Thymus (tissue), 14 donors: Measurements from ENCODE around the gene UBB. TPM values are rescaled to one million over a fixed set of nuclear protein-coding genes. Genes with fewer than 3 reads are reported as not detected.
A peak's percentile ranks its signal among the peaks of the same experiment; 100 is the strongest.

ENCODE experiments used
- DNase-seq, 9 donors: peaks; one replicate each; pipeline ENCODE4 v3.0.0-alpha.2; 2013; ENCODE audit warnings: low spot score in 9 of 9, low read depth in 6 of 9, missing footprints in 1 of 9
- H3K27ac ChIP-seq, 2 donors: one replicate each; pipeline ENCODE4 v1.5.1; 2013; ENCODE audit warnings: control low read depth in 1 of 2, low read depth in 1 of 2, low read length in 1 of 2, mild to moderate bottlenecking in 1 of 2, moderate library complexity in 1 of 2
- H3K27me3 ChIP-seq, 2 donors: one replicate each; pipeline ENCODE4 v1.5.1; 2013; ENCODE audit warnings: low read length in 1 of 2; ENCODE audit not compliant: control insufficient read depth in 2 of 2, insufficient read depth in 1 of 2
- H3K36me3 ChIP-seq, 2 donors: one replicate each; pipeline ENCODE4 v1.5.1; 2013; ENCODE audit warnings: low read length in 1 of 2, mild to moderate bottlenecking in 1 of 2, moderate library complexity in 1 of 2; ENCODE audit not compliant: control insufficient read depth in 2 of 2, insufficient read depth in 2 of 2
- H3K4me1 ChIP-seq, 2 donors: one replicate each; pipeline ENCODE4 v1.5.1; 2013; ENCODE audit warnings: low read length in 2 of 2; ENCODE audit not compliant: control insufficient read depth in 2 of 2, insufficient read depth in 2 of 2
- H3K4me3 ChIP-seq, 2 donors: one replicate each; pipeline ENCODE4 v1.5.1; 2013; ENCODE audit warnings: low read length in 2 of 2, control low read depth in 1 of 2, mild to moderate bottlenecking in 1 of 2
- H3K9me3 ChIP-seq, 2 donors: one replicate each; pipeline ENCODE4 v1.5.1; 2013; ENCODE audit warnings: low read length in 1 of 2, mild to moderate bottlenecking in 1 of 2; ENCODE audit not compliant: control insufficient read depth in 2 of 2, insufficient read depth in 1 of 2
- WGBS: extraction: QIAGEN DNeasy Blood & Tissue Kit; methylation state at CpG from one replicate; pipeline ENCODE4 v1.1.7; 2013; 5-methylcytosine and 5-hydroxymethylcytosine counted together
- long read RNA-seq, 10 donors: transcript quantifications; one replicate each; lab custom pipeline, GENCODE V29; 2026
- polyA plus RNA-seq: library from polyadenylated mRNA; stranded (reverse); fragments of 200-250 nt; gene quantifications from one replicate; pipeline ENCODE4 v1.2.3, GENCODE V29; 2013
- total RNA-seq: library from RNA; stranded (reverse); fragments of 120-200 nt; gene quantifications from one replicate; pipeline ENCODE4 v1.2.4, GENCODE V29; 2013
- donor health status: healthy.

UBB gene
- total RNA-seq = 2,286 TPM
- polyA plus RNA-seq = 820 TPM
- long read RNA-seq, donor 1, transcript UBB-201 (2 exons, 1,225 nt) = major isoform, 78 of 80 reads
- long read RNA-seq, donor 1, partial matches to known transcripts = 0 of 80 reads
- long read RNA-seq, donor 1, other reads (novel, unspliced or antisense) = 0 of 80 reads
- long read RNA-seq, donor 2 = 0 reads
- long read RNA-seq, donor 3, transcript UBB-203 (2 exons, 1,012 nt) = minor isoform, 14 of 712 reads
- long read RNA-seq, donor 3, transcript UBB-201 (2 exons, 1,225 nt) = major isoform, 693 of 712 reads
- long read RNA-seq, donor 3, partial matches to known transcripts = 0 of 712 reads
- long read RNA-seq, donor 3, other reads (novel, unspliced or antisense) = 0 of 712 reads
- long read RNA-seq, donor 4, transcript UBB-201 (2 exons, 1,225 nt) = major isoform, 266 of 270 reads
- long read RNA-seq, donor 4, partial matches to known transcripts = 0 of 270 reads
- long read RNA-seq, donor 4, other reads (novel, unspliced or antisense) = 0 of 270 reads
- long read RNA-seq, donor 5, transcript UBB-201 (2 exons, 1,225 nt) = major isoform, 957 of 991 reads
- long read RNA-seq, donor 5, transcript UBB-207 (2 exons, 477 nt) = minor isoform, 7 of 991 reads
- long read RNA-seq, donor 5, transcript UBB-203 (2 exons, 1,012 nt) = minor isoform, 12 of 991 reads
- long read RNA-seq, donor 5, partial matches to known transcripts = 5 of 991 reads
- long read RNA-seq, donor 5, other reads (novel, unspliced or antisense) = 6 of 991 reads
- long read RNA-seq, donor 6, transcript UBB-203 (2 exons, 1,012 nt) = minor isoform, 8 of 424 reads
- long read RNA-seq, donor 6, transcript UBB-201 (2 exons, 1,225 nt) = major isoform, 416 of 424 reads
- long read RNA-seq, donor 6, partial matches to known transcripts = 0 of 424 reads
- long read RNA-seq, donor 6, other reads (novel, unspliced or antisense) = 0 of 424 reads
- long read RNA-seq, donor 7, transcript UBB-203 (2 exons, 1,012 nt) = minor isoform, 19 of 960 reads
- long read RNA-seq, donor 7, transcript UBB-201 (2 exons, 1,225 nt) = major isoform, 915 of 960 reads
- long read RNA-seq, donor 7, partial matches to known transcripts = 0 of 960 reads
- long read RNA-seq, donor 7, other reads (novel, unspliced or antisense) = 22 of 960 reads
- long read RNA-seq, donor 8, transcript UBB-201 (2 exons, 1,225 nt) = major isoform, 276 of 277 reads
- long read RNA-seq, donor 8, partial matches to known transcripts = 0 of 277 reads
- long read RNA-seq, donor 8, other reads (novel, unspliced or antisense) = 0 of 277 reads
- long read RNA-seq, donor 9, transcript UBB-203 (2 exons, 1,012 nt) = minor isoform, 9 of 467 reads
- long read RNA-seq, donor 9, transcript UBB-201 (2 exons, 1,225 nt) = major isoform, 454 of 467 reads
- long read RNA-seq, donor 9, partial matches to known transcripts = 0 of 467 reads
- long read RNA-seq, donor 9, other reads (novel, unspliced or antisense) = 0 of 467 reads
- long read RNA-seq, donor 10, transcript UBB-203 (2 exons, 1,012 nt) = minor isoform, 16 of 570 reads
- long read RNA-seq, donor 10, transcript UBB-201 (2 exons, 1,225 nt) = major isoform, 549 of 570 reads
- long read RNA-seq, donor 10, partial matches to known transcripts = 0 of 570 reads
- long read RNA-seq, donor 10, other reads (novel, unspliced or antisense) = 0 of 570 reads

DNA sequence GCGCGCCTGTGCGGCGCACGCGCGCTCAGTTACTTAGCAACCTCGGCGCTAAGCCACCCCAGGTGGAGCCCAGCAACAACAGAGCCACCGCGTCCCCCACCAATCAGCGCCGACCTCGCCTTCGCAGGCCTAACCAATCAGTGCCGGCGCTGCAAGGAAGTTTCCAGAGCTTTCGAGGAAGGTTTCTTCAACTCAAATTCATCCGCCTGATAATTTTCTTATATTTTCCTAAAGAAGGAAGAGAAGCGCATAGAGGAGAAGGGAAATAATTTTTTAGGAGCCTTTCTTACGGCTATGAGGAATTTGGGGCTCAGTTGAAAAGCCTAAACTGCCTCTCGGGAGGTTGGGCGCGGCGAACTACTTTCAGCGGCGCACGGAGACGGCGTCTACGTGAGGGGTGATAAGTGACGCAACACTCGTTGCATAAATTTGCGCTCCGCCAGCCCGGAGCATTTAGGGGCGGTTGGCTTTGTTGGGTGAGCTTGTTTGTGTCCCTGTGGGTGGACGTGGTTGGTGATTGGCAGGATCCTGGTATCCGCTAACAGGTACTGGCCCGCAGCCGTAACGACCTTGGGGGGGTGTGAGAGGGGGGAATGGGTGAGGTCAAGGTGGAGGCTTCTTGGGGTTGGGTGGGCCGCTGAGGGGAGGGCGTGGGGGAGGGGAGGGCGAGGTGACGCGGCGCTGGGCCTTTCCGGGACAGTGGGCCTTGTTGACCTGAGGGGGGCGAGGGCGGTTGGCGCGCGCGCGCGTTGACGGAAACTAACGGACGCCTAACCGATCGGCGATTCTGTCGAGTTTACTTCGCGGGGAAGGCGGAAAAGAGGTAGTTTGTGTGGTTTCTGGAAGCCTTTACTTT is at the start of gene UBB:
Gene UBB, plus strand, starts transcription at position 452 of the 856 bp plus-strand sequence. CDS start 817 bp downstream, outside the sequence.
- H3K27me3 ChIP-seq = no peaks in the 10 kb centered on the region
- H3K27ac ChIP-seq = peak within 1 kb of the TSS; percentile 96 to 99
- DNase-seq = peak; percentile 90 to 98 (median 97)
- H3K4me3 ChIP-seq = peak within 1 kb of the TSS; percentile 60 to 91
- H3K4me1 ChIP-seq = peaks cover 15 to 18% of the 10 kb centered on the region in 2 donors
- whole genome bisulfite sequencing = under 1% methylated on average over 67 of the region's 67 CpGs
- peaks cover 19 to 31% of the 10 kb centered on the region in 2 donors for H3K36me3 ChIP-seq
- H3K9me3 ChIP-seq = peaks cover 0 to 14% of the 10 kb centered on the region in 2 donors

DNA sequence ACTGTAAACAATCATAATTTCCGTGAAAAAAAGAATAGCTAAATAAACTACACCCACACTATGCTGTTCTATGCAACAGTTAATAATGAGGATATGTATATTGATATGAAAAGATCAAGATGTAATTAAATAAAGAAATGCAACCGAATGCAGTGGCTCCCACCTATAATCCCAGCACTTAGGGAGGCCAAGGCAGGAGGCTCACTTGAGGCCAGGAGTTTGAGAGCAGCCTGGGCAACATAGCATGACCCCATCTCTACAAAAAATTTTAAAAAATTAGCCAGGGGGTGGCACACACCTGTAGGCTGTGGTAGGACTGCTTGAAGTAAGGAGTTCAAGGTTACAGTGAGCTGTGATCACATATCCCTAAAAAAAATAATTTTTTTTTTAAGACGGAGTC is 42.5 kb upstream of the UBB start:
- over 99% methylated on average over 3 of the region's 3 CpGs for WGBS
- no peak for DNase-seq
- H3K9me3 ChIP-seq = no peaks in the 10 kb centered on the region
- H3K4me1 ChIP-seq = no peaks in the 10 kb centered on the region
- no peaks in the 10 kb centered on the region for H3K27me3 ChIP-seq
- no peak overlapping the region for H3K4me3 ChIP-seq
- H3K27ac ChIP-seq = no peak overlapping the region
- H3K36me3 ChIP-seq = peaks cover 13 to 15% of the 10 kb centered on the region in 2 donors

DNA sequence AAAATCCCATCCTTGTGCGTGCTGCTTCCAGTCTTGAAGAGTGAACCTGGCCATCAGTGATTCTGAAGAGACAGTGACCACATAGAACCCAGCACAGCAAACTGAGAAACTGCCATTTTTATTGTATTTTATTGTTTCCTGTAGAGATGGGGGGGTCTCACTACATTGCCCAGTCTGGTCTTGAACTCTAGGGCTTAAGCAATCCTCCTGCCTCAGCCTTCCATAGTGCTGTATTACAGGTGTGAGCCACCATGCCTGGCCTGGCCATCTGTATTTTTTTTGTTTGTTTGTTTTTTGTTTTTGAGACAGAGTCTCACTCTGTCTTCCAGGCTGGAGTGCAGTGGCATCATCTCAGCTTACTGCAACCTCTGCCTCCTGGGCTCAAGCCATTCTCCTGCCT is 41.5 kb upstream of the UBB start:
- Histone ChIP-seq H3K4me3 (no peak overlapping the region), H3K27me3 (no peaks in the 10 kb centered on the region), H3K4me1 (no peaks in the 10 kb centered on the region), H3K36me3 (peaks cover 23 to 25% of the 10 kb centered on the region in 2 donors), H3K9me3 (no peaks in the 10 kb centered on the region), H3K27ac (no peak overlapping the region)
- WGBS = 98% methylated on average over 1 of the region's 1 CpG
- DNase-seq = no peak

DNA sequence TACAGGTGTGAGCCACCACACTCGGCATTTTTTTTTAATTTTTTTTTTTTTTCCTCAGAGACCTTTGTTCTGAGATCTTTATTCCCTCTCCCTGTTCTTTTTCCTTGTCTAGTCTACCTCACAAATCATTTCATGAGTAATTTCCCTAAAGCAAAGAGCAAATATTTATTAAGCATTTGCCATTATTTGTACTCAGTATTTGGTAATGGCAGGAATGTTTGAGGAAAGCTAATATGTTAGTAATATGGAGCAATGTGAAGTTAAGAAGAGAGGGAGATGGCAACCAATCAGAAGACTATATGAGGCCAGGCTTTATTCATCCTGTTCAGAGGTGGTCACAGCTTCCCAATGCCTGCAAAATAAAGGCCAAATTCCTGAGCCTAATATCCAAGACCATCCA is 40.9 kb upstream of the UBB start:
- no peak for DNase-seq
- no peaks in the 10 kb centered on the region for H3K27me3 ChIP-seq
- 94% methylated on average over 1 of the region's 1 CpG for WGBS
- peaks cover 25 to 26% of the 10 kb centered on the region in 2 donors for H3K36me3 ChIP-seq
- H3K4me3 ChIP-seq = no peak overlapping the region
- no peaks in the 10 kb centered on the region for H3K4me1 ChIP-seq
- no peaks in the 10 kb centered on the region for H3K9me3 ChIP-seq
- no peak overlapping the region for H3K27ac ChIP-seq

DNA sequence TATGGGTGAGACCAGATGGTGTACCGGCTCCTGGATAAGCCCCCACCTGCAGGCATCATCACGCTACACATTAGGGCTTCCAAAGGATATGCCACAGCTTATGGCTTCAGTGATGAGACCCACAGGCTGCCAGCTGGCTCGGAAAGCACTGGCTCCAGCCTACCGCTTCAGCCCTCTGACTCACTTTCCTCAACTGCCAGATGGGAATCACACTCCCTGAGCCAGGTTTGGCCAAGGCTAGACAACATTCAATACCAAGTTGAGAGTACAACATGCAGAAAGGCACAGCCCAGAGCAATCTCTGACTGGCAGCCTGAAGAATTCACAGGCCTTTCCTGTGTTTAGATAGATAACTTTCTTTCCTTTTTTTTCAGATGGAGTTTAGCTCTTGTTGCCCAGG is 37.9 kb upstream of the UBB start:
- peaks cover 32 to 45% of the 10 kb centered on the region in 2 donors for H3K36me3 ChIP-seq
- no peak overlapping the region for H3K4me3 ChIP-seq
- 97% methylated on average over 4 of the region's 4 CpGs for WGBS
- no peak overlapping the region for H3K27ac ChIP-seq
- H3K4me1 ChIP-seq = no peaks in the 10 kb centered on the region
- H3K9me3 ChIP-seq = no peaks in the 10 kb centered on the region
- no peaks in the 10 kb centered on the region for H3K27me3 ChIP-seq
- no peak for DNase-seq

DNA sequence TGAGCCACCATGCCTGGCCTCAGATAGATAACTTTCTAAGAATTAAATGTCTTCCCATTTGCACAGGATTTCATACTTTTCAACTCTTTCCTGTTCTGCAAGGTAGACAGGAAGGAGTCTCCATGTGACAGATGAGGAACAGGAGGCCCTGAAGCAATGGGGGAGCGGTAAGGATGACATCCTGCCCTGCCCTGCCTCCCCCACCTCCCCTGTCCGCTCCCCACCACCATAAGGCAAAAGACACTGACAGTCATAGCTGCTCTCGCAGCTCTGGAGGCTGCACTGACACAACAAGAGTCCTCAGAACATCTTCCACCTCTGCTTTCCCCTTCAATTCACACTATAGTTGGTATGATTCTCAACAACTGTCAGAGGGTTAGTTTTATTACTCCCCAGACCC is 37.3 kb upstream of the UBB start:
- Histone ChIP-seq H3K36me3 (peaks cover 32 to 49% of the 10 kb centered on the region in 2 donors), H3K27me3 (no peaks in the 10 kb centered on the region), H3K4me3 (no peak overlapping the region), H3K9me3 (no peaks in the 10 kb centered on the region), H3K27ac (no peak overlapping the region), H3K4me1 (peaks cover 0 to 4% of the 10 kb centered on the region in 2 donors)
- WGBS = 95% methylated on average over 3 of the region's 3 CpGs
- DNase-seq = no peak

DNA sequence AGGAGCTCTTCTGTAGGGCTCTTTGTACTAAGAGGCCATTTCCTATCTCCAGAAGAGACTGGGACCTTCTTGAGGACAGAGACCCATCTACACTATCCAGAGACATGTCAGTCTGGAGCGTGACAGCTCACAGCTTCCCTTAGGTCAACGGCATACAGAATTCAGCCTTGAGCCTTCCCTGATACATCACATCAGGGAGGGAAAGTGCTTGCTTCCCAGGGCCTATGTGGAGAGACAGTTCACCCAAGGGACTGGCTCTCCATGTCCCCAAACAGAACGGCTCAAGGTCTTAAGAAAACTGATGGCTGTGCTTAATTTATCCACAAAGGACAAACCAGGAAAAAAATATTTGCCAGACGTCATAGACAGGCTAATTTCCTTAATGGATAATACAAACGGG is 35.3 kb upstream of the UBB start:
- no peaks in the 10 kb centered on the region for H3K9me3 ChIP-seq
- H3K4me3 ChIP-seq = no peak overlapping the region
- peaks cover 14 to 24% of the 10 kb centered on the region in 2 donors for H3K4me1 ChIP-seq
- H3K27ac ChIP-seq = no peak overlapping the region
- H3K36me3 ChIP-seq = peaks cover 32 to 56% of the 10 kb centered on the region in 2 donors
- 96% methylated on average over 5 of the region's 5 CpGs for WGBS
- no peaks in the 10 kb centered on the region for H3K27me3 ChIP-seq
- DNase-seq = no peak
